ENCODE results near the gene PNPLA1.

PNPLA1 gene

GRCh38 chr6:36272234-36272633, 2.4 kb downstream of the PNPLA1 start:
- no peak overlapping the region for H3K27ac ChIP-seq (ENCODE audit: low read depth, low read length, poor library complexity, severe bottlenecking)
- no peaks in the 10 kb centered on the region for H3K4me1 ChIP-seq (ENCODE audit: insufficient read depth, low read length, severe bottlenecking)
- no peaks in the 10 kb centered on the region for H3F3A ChIP-seq (ENCODE audit: insufficient read depth, low read length)
- H4K20me1 ChIP-seq (ENCODE audit: insufficient read depth, low read length) = no peaks in the 10 kb centered on the region
- H3K9ac ChIP-seq (ENCODE audit: low read length) = no peak overlapping the region
- TF ChIP-seq CTCF (IDR thresholded peaks at IDR 0.05; ENCODE audit: low read length) = no peak
- TF ChIP-seq EZH2 (IDR thresholded peaks at IDR 0.05; ENCODE audit: borderline replicate concordance, low read length) = no peak
- H3K27me3 ChIP-seq (ENCODE audit: insufficient read depth, low read length) = no peaks in the 10 kb centered on the region; the same call in 1 of the 2 replicates
- H3K9me3 ChIP-seq (ENCODE audit: low read length) = no peaks in the 10 kb centered on the region
- H3K4me3 ChIP-seq (ENCODE audit: low read depth, low read length, poor library complexity, severe bottlenecking) = no peak overlapping the region
- no peak overlapping the region for H3K4me2 ChIP-seq (ENCODE audit: low read length)
- H3K9me2 ChIP-seq (ENCODE audit: low read depth, low read length) = no peaks in the 10 kb centered on the region
- H3K79me2 ChIP-seq (ENCODE audit: insufficient read depth, low read length) = no peaks in the 10 kb centered on the region
- H2AFZ ChIP-seq (ENCODE audit: low read length) = no peak overlapping the region
- H3K36me3 ChIP-seq (ENCODE audit: insufficient read depth, low read length) = no peaks in the 10 kb centered on the region

GRCh38 chr6:36273067-36273466, 3.2 kb downstream of the PNPLA1 start:
- Histone ChIP-seq H4K20me1 (ENCODE audit: insufficient read depth, low read length) (no peaks in the 10 kb centered on the region), H3K79me2 (ENCODE audit: insufficient read depth, low read length) (no peaks in the 10 kb centered on the region), H3K9me2 (ENCODE audit: low read depth, low read length) (no peaks in the 10 kb centered on the region), H3K27me3 (ENCODE audit: insufficient read depth, low read length) (no peaks in the 10 kb centered on the region; the same call in 1 of the 2 replicates), H3K9ac (ENCODE audit: low read length) (no peak overlapping the region), H3K9me3 (ENCODE audit: low read length) (no peaks in the 10 kb centered on the region), H3K36me3 (ENCODE audit: insufficient read depth, low read length) (no peaks in the 10 kb centered on the region), H2AFZ (ENCODE audit: low read length) (no peak overlapping the region), H3K27ac (ENCODE audit: low read depth, low read length, poor library complexity, severe bottlenecking) (no peak overlapping the region), H3K4me1 (ENCODE audit: insufficient read depth, low read length, severe bottlenecking) (no peaks in the 10 kb centered on the region), H3F3A (ENCODE audit: insufficient read depth, low read length) (no peaks in the 10 kb centered on the region), H3K4me2 (ENCODE audit: low read length) (no peak overlapping the region), H3K4me3 (ENCODE audit: low read depth, low read length, poor library complexity, severe bottlenecking) (no peak overlapping the region)
- TF ChIP-seq EZH2 (IDR thresholded peaks at IDR 0.05; ENCODE audit: borderline replicate concordance, low read length) (no peak), CTCF (IDR thresholded peaks at IDR 0.05; ENCODE audit: low read length) (no peak)

- Histone ChIP-seq H3K27me3 (ENCODE audit: insufficient read depth, low read length) (no peaks in the 10 kb centered on the region; the same call in 1 of the 2 replicates), H3F3A (ENCODE audit: insufficient read depth, low read length) (no peaks in the 10 kb centered on the region), H4K20me1 (ENCODE audit: insufficient read depth, low read length) (no peaks in the 10 kb centered on the region), H3K79me2 (ENCODE audit: insufficient read depth, low read length) (no peaks in the 10 kb centered on the region), H3K4me3 (ENCODE audit: low read depth, low read length, poor library complexity, severe bottlenecking) (no peak overlapping the region), H3K4me1 (ENCODE audit: insufficient read depth, low read length, severe bottlenecking) (no peaks in the 10 kb centered on the region), H2AFZ (ENCODE audit: low read length) (no peak overlapping the region), H3K9me3 (ENCODE audit: low read length) (no peaks in the 10 kb centered on the region), H3K9ac (ENCODE audit: low read length) (no peak overlapping the region), H3K4me2 (ENCODE audit: low read length) (no peak overlapping the region), H3K9me2 (ENCODE audit: low read depth, low read length) (no peaks in the 10 kb centered on the region), H3K36me3 (ENCODE audit: insufficient read depth, low read length) (no peaks in the 10 kb centered on the region), H3K27ac (ENCODE audit: low read depth, low read length, poor library complexity, severe bottlenecking) (no peak overlapping the region)
- TF ChIP-seq EZH2 (IDR thresholded peaks at IDR 0.05; ENCODE audit: borderline replicate concordance, low read length) (no peak), CTCF (IDR thresholded peaks at IDR 0.05; ENCODE audit: low read length) (no peak)
Observed at GRCh38 chr6:36273802-36274514, 4.1 kb downstream of the PNPLA1 start.

All from OCI-LY1 (cell line).